WTC11 (cell line): ENCODE results near the gene CTDP1. TPM values are rescaled to one million over a fixed set of nuclear protein-coding genes. Genes with fewer than 3 reads are reported as not detected.

ENCODE experiments used
- ATAC-seq: fragments of 200-7000 bp; cut with Tn5 transposase; 2 replicates; pipeline ENCODE4 v1.10.0; 2021; ENCODE audit warnings: mild to moderate bottlenecking, moderate library complexity
- CTCF ChIA-PET: fragments of 300-600 bp; sonication (Branson Sonifier 250); formaldehyde crosslinking; loops from one replicate; lab custom pipeline; 2021; ENCODE audit warnings: antibody characterized with exemption; lab: Charles Lee
- POLR2A ChIA-PET: fragments of 350-600 bp; sonication (Branson Sonifier 250); formaldehyde crosslinking; loops from one replicate; lab custom pipeline; 2021; ENCODE audit warnings: antibody characterized with exemption; lab: Charles Lee
- DNase-seq: peaks from one replicate; pipeline ENCODE4 v3.0.0; 2021; ENCODE audit warnings: low spot score
- H3K27ac Mint-ChIP-seq: 2 replicates; pipeline ENCODE4 v1.8.0; 2021; ENCODE audit warnings: mixed read lengths
- H3K27me3 Mint-ChIP-seq: 2 replicates; pipeline ENCODE4 v1.8.0; 2021; ENCODE audit warnings: low read depth, mild to moderate bottlenecking, moderate library complexity, mixed read lengths
- H3K36me3 Mint-ChIP-seq: 2 replicates; pipeline ENCODE4 v1.8.0; 2021; ENCODE audit warnings: mixed read lengths
- H3K4me1 Mint-ChIP-seq: 2 replicates; pipeline ENCODE4 v1.8.0; 2022; ENCODE audit warnings: mixed read lengths
- H3K4me3 Mint-ChIP-seq: 2 replicates; pipeline ENCODE4 v1.8.0; 2021; ENCODE audit warnings: mild to moderate bottlenecking, moderate library complexity, mixed read lengths
- H3K9me3 Mint-ChIP-seq: 2 replicates; pipeline ENCODE4 v1.8.0; 2021; ENCODE audit warnings: mixed read lengths
- ATF2 ChIP-seq: sonication (generic); formaldehyde crosslinking; IDR thresholded peaks from 2 replicates; pipeline ENCODE4 v1.8.1; 2022; ENCODE audit warnings: low read depth, missing genetic modification reagents, borderline replicate concordance
- ELF4 ChIP-seq: sonication (generic); formaldehyde crosslinking; IDR thresholded peaks from 2 replicates; pipeline ENCODE4 v1.8.1; 2022; ENCODE audit warnings: low read depth, mild to moderate bottlenecking, moderate library complexity, missing genetic modification reagents
- GRHL2 ChIP-seq: fragments of 250-450 bp; sonication (Bioruptor Pico); IDR thresholded peaks from 2 replicates; pipeline ENCODE4 v1.8.0; 2022; ENCODE audit warnings: mild to moderate bottlenecking, moderate library complexity; ENCODE audit not compliant: insufficient replicate concordance, severe bottlenecking
- HMGA2 ChIP-seq: fragments of 250-450 bp; sonication (Bioruptor Pico); IDR thresholded peaks from 2 replicates; pipeline ENCODE4 v1.4.0; 2021; ENCODE audit warnings: mild to moderate bottlenecking, moderate library complexity
- HMGXB4 ChIP-seq: sonication (generic); formaldehyde crosslinking; IDR thresholded peaks from 2 replicates; pipeline ENCODE4 v1.8.1; 2023; ENCODE audit warnings: mild to moderate bottlenecking, moderate library complexity, missing genetic modification reagents
- IRF2 ChIP-seq: sonication (generic); formaldehyde crosslinking; IDR thresholded peaks from 2 replicates; pipeline ENCODE4 v1.8.0; 2022; ENCODE audit warnings: low read depth, missing genetic modification reagents, borderline replicate concordance
- JUN ChIP-seq: sonication (generic); formaldehyde crosslinking; IDR thresholded peaks from 2 replicates; pipeline ENCODE4 v1.8.0; 2023; ENCODE audit warnings: mild to moderate bottlenecking, missing genetic modification reagents
- KAT7 ChIP-seq: sonication (generic); formaldehyde crosslinking; IDR thresholded peaks from 2 replicates; pipeline ENCODE4 v1.8.1; 2023; ENCODE audit warnings: missing genetic modification reagents, mild to moderate bottlenecking, borderline replicate concordance
- MXD4 ChIP-seq: fragments of 250-450 bp; sonication (Bioruptor Pico); IDR thresholded peaks from 2 replicates; pipeline ENCODE4 v1.8.0; 2021; ENCODE audit warnings: mild to moderate bottlenecking, moderate library complexity, borderline replicate concordance
- OVOL2 ChIP-seq: fragments of 250-450 bp; sonication (Bioruptor Pico); IDR thresholded peaks from 2 replicates; pipeline ENCODE4 v1.9.0; 2021; ENCODE audit warnings: mild to moderate bottlenecking, borderline replicate concordance
- PRRX2 ChIP-seq: fragments of 250-450 bp; sonication (Bioruptor Pico); IDR thresholded peaks from 2 replicates; pipeline ENCODE4 v1.8.0; 2021; ENCODE audit warnings: mild to moderate bottlenecking
- SMAD4 ChIP-seq: sonication (generic); formaldehyde crosslinking; IDR thresholded peaks from 2 replicates; pipeline ENCODE4 v1.8.0; 2022; ENCODE audit warnings: mild to moderate bottlenecking, missing genetic modification reagents
- SOX15 ChIP-seq: fragments of 250-450 bp; sonication (Bioruptor Pico); IDR thresholded peaks from 2 replicates; pipeline ENCODE4 v1.9.0; 2021; ENCODE audit warnings: mild to moderate bottlenecking
- ZBTB21 ChIP-seq: sonication (generic); formaldehyde crosslinking; IDR thresholded peaks from 2 replicates; pipeline ENCODE4 v1.8.1; 2023; ENCODE audit warnings: mild to moderate bottlenecking, missing genetic modification reagents, borderline replicate concordance
- ZNF219 ChIP-seq: sonication (generic); formaldehyde crosslinking; IDR thresholded peaks from 2 replicates; pipeline ENCODE4 v1.8.0; 2023; ENCODE audit warnings: missing genetic modification reagents, mild to moderate bottlenecking, borderline replicate concordance
- ZNF232 ChIP-seq: sonication (generic); formaldehyde crosslinking; IDR thresholded peaks from 2 replicates; pipeline ENCODE4 v1.8.0; 2022; ENCODE audit warnings: mild to moderate bottlenecking, missing genetic modification reagents
- ZNF317 ChIP-seq: sonication (generic); formaldehyde crosslinking; IDR thresholded peaks from 2 replicates; pipeline ENCODE4 v1.8.1; 2023; ENCODE audit warnings: low read depth, mild to moderate bottlenecking, moderate library complexity, missing genetic modification reagents, borderline replicate concordance
- ZNF416 ChIP-seq: fragments of 250-450 bp; sonication (Bioruptor Pico); IDR thresholded peaks from 2 replicates; pipeline ENCODE4 v1.9.0; 2021; ENCODE audit warnings: mild to moderate bottlenecking, inconsistent platforms
- total RNA-seq: library from RNA; stranded (reverse); gene quantifications from 3 replicates; pipeline ENCODE4 v1.2.3, GENCODE V29; 2021
- TF ChIP-seq, protein P1 (sequence below): sonication (generic); formaldehyde crosslinking; IDR thresholded peaks from 2 replicates; pipeline ENCODE4 v1.8.1; 2022; ENCODE audit warnings: mild to moderate bottlenecking, missing genetic modification reagents, moderate library complexity, borderline replicate concordance
- TF ChIP-seq, protein P2 (sequence below): sonication (generic); formaldehyde crosslinking; IDR thresholded peaks from 2 replicates; pipeline ENCODE4 v1.8.1; 2023; ENCODE audit warnings: mild to moderate bottlenecking, missing genetic modification reagents, moderate library complexity
- TF ChIP-seq, protein P3 (sequence below): fragments of 250-450 bp; sonication (Bioruptor Pico); IDR thresholded peaks from 2 replicates; pipeline ENCODE4 v1.9.0; 2021; ENCODE audit warnings: moderate library complexity, mild to moderate bottlenecking, inconsistent platforms, borderline replicate concordance
- TF ChIP-seq, protein P4 (sequence below): sonication (generic); formaldehyde crosslinking; IDR thresholded peaks from 2 replicates; pipeline ENCODE4 v1.8.1; 2023; ENCODE audit warnings: mild to moderate bottlenecking, missing genetic modification reagents

CTDP1 gene
- total RNA-seq, 1 experiment from 2014 or later: 39.7 TPM

- H3K27me3 Mint-ChIP-seq: no peaks in the 10 kb centered on the region
- TF ChIP-seq, protein P1, sequence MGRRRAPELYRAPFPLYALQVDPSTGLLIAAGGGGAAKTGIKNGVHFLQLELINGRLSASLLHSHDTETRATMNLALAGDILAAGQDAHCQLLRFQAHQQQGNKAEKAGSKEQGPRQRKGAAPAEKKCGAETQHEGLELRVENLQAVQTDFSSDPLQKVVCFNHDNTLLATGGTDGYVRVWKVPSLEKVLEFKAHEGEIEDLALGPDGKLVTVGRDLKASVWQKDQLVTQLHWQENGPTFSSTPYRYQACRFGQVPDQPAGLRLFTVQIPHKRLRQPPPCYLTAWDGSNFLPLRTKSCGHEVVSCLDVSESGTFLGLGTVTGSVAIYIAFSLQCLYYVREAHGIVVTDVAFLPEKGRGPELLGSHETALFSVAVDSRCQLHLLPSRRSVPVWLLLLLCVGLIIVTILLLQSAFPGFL (CRISPR knock-in tag): no peak
- TF ChIP-seq PRRX2 (CRISPR knock-in tag) (no peak), IRF2 (no peak), ELF4 (CRISPR knock-in tag) (no peak), ZNF416 (CRISPR knock-in tag) (no peak), HMGA2 (CRISPR knock-in tag) (no peak), KAT7 (CRISPR knock-in tag) (no peak), ZNF232 (no peak), MXD4 (CRISPR knock-in tag) (no peak), SMAD4 (CRISPR knock-in tag) (no peak), SOX15 (CRISPR knock-in tag) (no peak), ZNF219 (CRISPR knock-in tag) (no peak), ZNF317 (no peak)
- TF ChIP-seq, protein P2, sequence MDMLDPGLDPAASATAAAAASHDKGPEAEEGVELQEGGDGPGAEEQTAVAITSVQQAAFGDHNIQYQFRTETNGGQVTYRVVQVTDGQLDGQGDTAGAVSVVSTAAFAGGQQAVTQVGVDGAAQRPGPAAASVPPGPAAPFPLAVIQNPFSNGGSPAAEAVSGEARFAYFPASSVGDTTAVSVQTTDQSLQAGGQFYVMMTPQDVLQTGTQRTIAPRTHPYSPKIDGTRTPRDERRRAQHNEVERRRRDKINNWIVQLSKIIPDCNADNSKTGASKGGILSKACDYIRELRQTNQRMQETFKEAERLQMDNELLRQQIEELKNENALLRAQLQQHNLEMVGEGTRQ (CRISPR knock-in tag): no peak
- TF ChIP-seq, protein P3, sequence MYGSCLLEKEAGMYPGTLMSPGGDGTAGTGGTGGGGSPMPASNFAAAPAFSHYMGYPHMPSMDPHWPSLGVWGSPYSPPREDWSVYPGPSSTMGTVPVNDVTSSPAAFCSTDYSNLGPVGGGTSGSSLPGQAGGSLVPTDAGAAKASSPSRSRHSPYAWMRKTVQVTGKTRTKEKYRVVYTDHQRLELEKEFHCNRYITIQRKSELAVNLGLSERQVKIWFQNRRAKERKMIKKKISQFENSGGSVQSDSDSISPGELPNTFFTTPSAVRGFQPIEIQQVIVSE (CRISPR knock-in tag): no peak
- TF ChIP-seq, all 79 proteins: peak for 0
- no peaks in the 10 kb centered on the region for H3K9me3 Mint-ChIP-seq
- H3K27ac Mint-ChIP-seq: no peak overlapping the region
- H3K4me1 Mint-ChIP-seq: no peaks in the 10 kb centered on the region
- H3K4me3 Mint-ChIP-seq: no peak overlapping the region
- ChIA-PET CTCF (no interaction called here), POLR2A (no interaction called here)
- no peak for ATAC-seq
- DNase-seq: no peak
- H3K36me3 Mint-ChIP-seq: peaks cover 19% of the 10 kb centered on the region
Observed at GRCh38 chr18:79713341-79713740, 33.7 kb downstream of the CTDP1 start.

DNA sequence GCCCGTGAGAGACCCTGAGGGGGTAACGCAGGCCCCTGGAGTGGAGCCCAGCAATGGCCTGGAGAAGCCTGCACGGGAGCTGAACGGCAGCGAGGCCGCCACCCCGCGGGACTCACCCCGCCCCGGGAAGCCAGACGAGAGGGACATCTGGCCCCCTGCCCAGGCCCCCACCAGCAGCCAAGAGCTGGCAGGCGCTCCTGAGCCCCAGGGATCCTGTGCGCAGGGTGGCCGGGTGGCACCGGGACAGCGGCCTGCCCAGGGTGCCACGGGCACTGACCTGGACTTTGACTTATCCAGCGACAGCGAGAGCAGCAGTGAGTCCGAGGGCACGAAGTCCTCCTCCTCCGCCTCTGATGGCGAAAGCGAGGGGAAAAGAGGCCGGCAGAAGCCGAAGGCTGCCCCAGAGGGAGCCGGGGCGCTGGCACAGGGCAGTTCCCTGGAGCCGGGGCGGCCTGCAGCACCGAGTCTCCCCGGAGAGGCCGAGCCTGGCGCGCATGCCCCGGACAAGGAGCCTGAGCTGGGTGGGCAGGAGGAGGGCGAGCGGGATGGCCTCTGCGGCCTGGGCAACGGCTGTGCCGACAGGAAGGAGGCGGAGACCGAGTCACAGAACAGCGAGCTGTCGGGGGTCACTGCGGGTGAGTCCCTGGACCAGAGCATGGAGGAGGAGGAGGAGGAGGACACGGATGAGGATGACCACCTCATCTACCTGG, 35.1 kb downstream of the CTDP1 start:
- peaks cover 33% of the 10 kb centered on the region for H3K36me3 Mint-ChIP-seq
- CTCF ChIA-PET: no interaction called here
- TF ChIP-seq, protein P1 (CRISPR knock-in tag): no peak
- TF ChIP-seq ZBTB21 (no peak), JUN (no peak), OVOL2 (no peak), MXD4 (CRISPR knock-in tag) (no peak), GRHL2 (CRISPR knock-in tag) (no peak), ZNF219 (CRISPR knock-in tag) (no peak), ZNF416 (CRISPR knock-in tag) (no peak), ATF2 (CRISPR knock-in tag) (no peak), SOX15 (CRISPR knock-in tag) (no peak), HMGXB4 (CRISPR knock-in tag) (no peak)
- TF ChIP-seq, protein P4, sequence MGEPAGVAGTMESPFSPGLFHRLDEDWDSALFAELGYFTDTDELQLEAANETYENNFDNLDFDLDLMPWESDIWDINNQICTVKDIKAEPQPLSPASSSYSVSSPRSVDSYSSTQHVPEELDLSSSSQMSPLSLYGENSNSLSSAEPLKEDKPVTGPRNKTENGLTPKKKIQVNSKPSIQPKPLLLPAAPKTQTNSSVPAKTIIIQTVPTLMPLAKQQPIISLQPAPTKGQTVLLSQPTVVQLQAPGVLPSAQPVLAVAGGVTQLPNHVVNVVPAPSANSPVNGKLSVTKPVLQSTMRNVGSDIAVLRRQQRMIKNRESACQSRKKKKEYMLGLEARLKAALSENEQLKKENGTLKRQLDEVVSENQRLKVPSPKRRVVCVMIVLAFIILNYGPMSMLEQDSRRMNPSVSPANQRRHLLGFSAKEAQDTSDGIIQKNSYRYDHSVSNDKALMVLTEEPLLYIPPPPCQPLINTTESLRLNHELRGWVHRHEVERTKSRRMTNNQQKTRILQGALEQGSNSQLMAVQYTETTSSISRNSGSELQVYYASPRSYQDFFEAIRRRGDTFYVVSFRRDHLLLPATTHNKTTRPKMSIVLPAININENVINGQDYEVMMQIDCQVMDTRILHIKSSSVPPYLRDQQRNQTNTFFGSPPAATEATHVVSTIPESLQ (CRISPR knock-in tag): no peak

More for the DNA sequence above, 35.1 kb downstream of the CTDP1 start:
- H3K4me1 Mint-ChIP-seq: no peaks in the 10 kb centered on the region
- no peaks in the 10 kb centered on the region for H3K27me3 Mint-ChIP-seq
- POLR2A ChIA-PET: no interaction called here
- H3K9me3 Mint-ChIP-seq: 0 out of 2 replicates have a peak, but pooled peaks cover 7% of the 10 kb centered on the region
- H3K27ac Mint-ChIP-seq: no peak overlapping the region
- no peak overlapping the region for H3K4me3 Mint-ChIP-seq
- DNase-seq: no peak
- no peak for ATAC-seq
